HepG2 (cell line): ENCODE measurements around the gene LDAH. TPM values are rescaled to one million over a fixed set of nuclear protein-coding genes. Genes with fewer than 3 reads are reported as not detected.

Experiments used
- EZH2 ChIP-seq: conservative IDR thresholded peaks from 2 replicates; pipeline ENCODE4 v1.6.1; 2012; ENCODE audit warnings: mild to moderate bottlenecking, low read depth, low read length, moderate library complexity
- FIP1L1 ChIP-seq: fragments of 200-400 bp; formaldehyde crosslinking; IDR thresholded peaks from 2 replicates; pipeline ENCODE4 v1.6.1; 2018; ENCODE audit warnings: low read depth, mild to moderate bottlenecking, low read length, moderate library complexity, borderline replicate concordance; ENCODE audit not compliant: insufficient read depth
- FOXC1 ChIP-seq: sonication (generic); formaldehyde crosslinking; IDR thresholded peaks from 2 replicates; pipeline ENCODE4 v1.8.0; 2022; ENCODE audit warnings: mild to moderate bottlenecking, missing genetic modification reagents, borderline replicate concordance
- GATAD1 ChIP-seq: IDR thresholded peaks from 2 replicates; pipeline ENCODE4 v1.6.1; 2016; ENCODE audit warnings: missing genetic modification reagents, missing compliant biosample characterization
- GRHL1 ChIP-seq: sonication (generic); formaldehyde crosslinking; conservative IDR thresholded peaks from 2 replicates; pipeline ENCODE4 v1.8.0; 2022; ENCODE audit warnings: missing genetic modification reagents
- MXD4 ChIP-seq: IDR thresholded peaks from 2 replicates; pipeline ENCODE4 v1.6.1; 2016; ENCODE audit warnings: mild to moderate bottlenecking, missing biosample characterization, missing genetic modification reagents
- NAIF1 ChIP-seq: sonication (generic); formaldehyde crosslinking; IDR thresholded peaks from 2 replicates; pipeline ENCODE4 v1.5.0; 2020; ENCODE audit warnings: mild to moderate bottlenecking, missing genetic modification reagents, borderline replicate concordance
- NFAT5 ChIP-seq: sonication (generic); formaldehyde crosslinking; IDR thresholded peaks from 2 replicates; pipeline ENCODE4 v1.4.0; 2020; ENCODE audit warnings: missing genetic modification reagents
- NFYC ChIP-seq: IDR thresholded peaks from 2 replicates; pipeline ENCODE4 v1.6.1; 2016; ENCODE audit warnings: missing genetic modification reagents, missing compliant biosample characterization
- SALL1 ChIP-seq: sonication (generic); formaldehyde crosslinking; IDR thresholded peaks from 2 replicates; pipeline ENCODE4 v1.8.0; 2022; ENCODE audit warnings: mild to moderate bottlenecking, missing genetic modification reagents
- SNAPC2 ChIP-seq: sonication (generic); formaldehyde crosslinking; IDR thresholded peaks from 2 replicates; pipeline ENCODE4 v1.8.1; 2022; ENCODE audit warnings: mild to moderate bottlenecking, missing genetic modification reagents
- TEAD3 ChIP-seq: optimal IDR thresholded peaks from 2 replicates; pipeline ENCODE3; 2016; ENCODE audit warnings: borderline replicate concordance
- ZFP82 ChIP-seq: sonication (generic); formaldehyde crosslinking; IDR thresholded peaks from 2 replicates; pipeline ENCODE4 v1.5.1; 2020; ENCODE audit warnings: mild to moderate bottlenecking, missing genetic modification reagents, borderline replicate concordance
- ZMYM4 ChIP-seq: sonication (generic); formaldehyde crosslinking; IDR thresholded peaks from 2 replicates; pipeline ENCODE4 v1.8.1; 2023; ENCODE audit warnings: mild to moderate bottlenecking, missing genetic modification reagents
- ZNF652 ChIP-seq: IDR thresholded peaks from 2 replicates; pipeline ENCODE4 v1.6.1; 2016; ENCODE audit warnings: low read depth, borderline replicate concordance
- polyA plus RNA-seq, 8 experiments: library from polyadenylated mRNA; depleted of rRNA in 3 of 8; stranded (reverse) in 7 of 8; unstranded in 1 of 8; fragments of >200 nt; fragmentation: Illumina TruSeq in 4 of 8; extraction: Trizol in 4 of 8; gene quantifications; 2 replicates each; pipeline versions ENCODE4 v1.2.1 to v1.2.3, GENCODE V29; 2011 to 2016; ENCODE audit warnings: low read depth in 4 of 8, missing spikeins in 1 of 8, mixed read lengths in 1 of 8; ENCODE audit not compliant: insufficient read depth in 1 of 8
- total RNA-seq, 5 experiments: library from RNA; depleted of rRNA; stranded (reverse); fragments of >200 nt; fragmentation: Illumina TruSeq; extraction: Trizol; gene quantifications; 2 replicates each; pipeline ENCODE4 v1.2.3, GENCODE V29; 2016; ENCODE audit warnings: low read depth in 1 of 5
- TF ChIP-seq, protein P1 (sequence below): sonication (generic); formaldehyde crosslinking; IDR thresholded peaks from 2 replicates; pipeline ENCODE4 v1.5.0; 2020; ENCODE audit warnings: mild to moderate bottlenecking, missing genetic modification reagents, borderline replicate concordance

Gene LDAH
- total and polyA plus RNA-seq, 2 of the 13 experiments (the other 11 are each of a cell fraction or from before 2014, with no cell fraction given): 28.8 to 46.2 TPM

DNA sequence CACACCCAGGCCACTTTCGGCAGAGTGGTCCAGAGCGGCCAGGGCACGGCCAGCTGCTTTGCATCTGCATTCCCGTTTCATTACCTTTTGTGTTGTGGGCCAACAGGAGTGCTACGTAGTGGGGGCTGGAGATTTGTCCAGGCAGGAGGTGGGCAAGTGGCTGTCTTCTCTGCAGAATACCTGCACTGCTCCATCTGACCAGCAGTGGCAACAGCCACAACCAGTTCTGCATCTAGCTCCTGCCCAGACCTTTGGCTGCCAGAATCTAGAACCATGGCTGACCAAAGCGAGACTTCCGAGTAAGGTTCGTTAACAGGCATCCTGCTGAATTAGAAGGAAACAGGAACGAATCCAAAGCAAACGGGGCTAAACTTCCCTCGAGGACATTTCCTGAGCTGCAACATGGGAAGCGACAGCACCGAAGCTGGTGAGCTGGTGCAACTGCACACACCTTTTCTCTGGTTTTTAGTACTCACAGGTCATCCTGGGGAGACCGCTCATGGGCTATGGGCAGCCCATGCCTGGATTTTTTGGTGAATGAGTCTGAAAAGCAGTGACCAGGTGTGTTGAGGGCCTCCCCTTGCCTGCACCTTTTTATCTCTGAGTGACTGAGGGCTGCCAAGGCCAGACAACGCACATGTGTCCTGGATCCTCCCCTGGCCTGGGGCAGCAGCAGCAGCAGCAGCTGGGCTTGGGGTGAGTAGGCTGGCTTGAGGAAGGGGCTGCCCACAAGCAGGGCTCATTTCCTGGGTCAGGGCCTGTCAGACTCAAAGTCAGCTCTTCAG lies 145.4 kb downstream of the LDAH start (continued):
- TF ChIP-seq NFAT5 (CRISPR knock-in tag) (no peak), SALL1 (CRISPR knock-in tag) (peak; percentile 24; the same call in 1 of the 2 replicates), NAIF1 (CRISPR knock-in tag) (no peak), ZMYM4 (CRISPR knock-in tag) (peak; percentile 35; the same call in 1 of the 2 replicates), EZH2 (no peak), FOXC1 (CRISPR knock-in tag) (peak; percentile 45; the same call in 1 of the 2 replicates), TEAD3 (CRISPR knock-in tag) (no peak), FIP1L1 (no peak), GRHL1 (CRISPR knock-in tag) (no peak), ZFP82 (no peak), NFYC (CRISPR knock-in tag) (no peak), SNAPC2 (no peak), ZNF652 (CRISPR knock-in tag) (no peak), GATAD1 (CRISPR knock-in tag) (no peak), MXD4 (no peak)
- TF ChIP-seq, protein P1, sequence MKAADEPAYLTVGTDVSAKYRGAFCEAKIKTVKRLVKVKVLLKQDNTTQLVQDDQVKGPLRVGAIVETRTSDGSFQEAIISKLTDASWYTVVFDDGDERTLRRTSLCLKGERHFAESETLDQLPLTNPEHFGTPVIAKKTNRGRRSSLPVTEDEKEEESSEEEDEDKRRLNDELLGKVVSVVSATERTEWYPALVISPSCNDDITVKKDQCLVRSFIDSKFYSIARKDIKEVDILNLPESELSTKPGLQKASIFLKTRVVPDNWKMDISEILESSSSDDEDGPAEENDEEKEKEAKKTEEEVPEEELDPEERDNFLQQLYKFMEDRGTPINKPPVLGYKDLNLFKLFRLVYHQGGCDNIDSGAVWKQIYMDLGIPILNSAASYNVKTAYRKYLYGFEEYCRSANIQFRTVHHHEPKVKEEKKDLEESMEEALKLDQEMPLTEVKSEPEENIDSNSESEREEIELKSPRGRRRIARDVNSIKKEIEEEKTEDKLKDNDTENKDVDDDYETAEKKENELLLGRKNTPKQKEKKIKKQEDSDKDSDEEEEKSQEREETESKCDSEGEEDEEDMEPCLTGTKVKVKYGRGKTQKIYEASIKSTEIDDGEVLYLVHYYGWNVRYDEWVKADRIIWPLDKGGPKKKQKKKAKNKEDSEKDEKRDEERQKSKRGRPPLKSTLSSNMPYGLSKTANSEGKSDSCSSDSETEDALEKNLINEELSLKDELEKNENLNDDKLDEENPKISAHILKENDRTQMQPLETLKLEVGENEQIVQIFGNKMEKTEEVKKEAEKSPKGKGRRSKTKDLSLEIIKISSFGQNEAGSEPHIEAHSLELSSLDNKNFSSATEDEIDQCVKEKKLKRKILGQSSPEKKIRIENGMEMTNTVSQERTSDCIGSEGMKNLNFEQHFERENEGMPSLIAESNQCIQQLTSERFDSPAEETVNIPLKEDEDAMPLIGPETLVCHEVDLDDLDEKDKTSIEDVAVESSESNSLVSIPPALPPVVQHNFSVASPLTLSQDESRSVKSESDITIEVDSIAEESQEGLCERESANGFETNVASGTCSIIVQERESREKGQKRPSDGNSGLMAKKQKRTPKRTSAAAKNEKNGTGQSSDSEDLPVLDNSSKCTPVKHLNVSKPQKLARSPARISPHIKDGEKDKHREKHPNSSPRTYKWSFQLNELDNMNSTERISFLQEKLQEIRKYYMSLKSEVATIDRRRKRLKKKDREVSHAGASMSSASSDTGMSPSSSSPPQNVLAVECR: peak; percentile 29; the same call in 1 of the 2 replicates
